ENCODE results near the gene WDR13. TPM values are rescaled to one million over a fixed set of nuclear protein-coding genes. Genes with fewer than 3 reads are reported as not detected.

WDR13 gene
- polyA plus RNA-seq, 1 donor (not counting 4 experiments of a cell fraction or from before 2014, with no cell fraction given): 32.8 TPM

DNA sequence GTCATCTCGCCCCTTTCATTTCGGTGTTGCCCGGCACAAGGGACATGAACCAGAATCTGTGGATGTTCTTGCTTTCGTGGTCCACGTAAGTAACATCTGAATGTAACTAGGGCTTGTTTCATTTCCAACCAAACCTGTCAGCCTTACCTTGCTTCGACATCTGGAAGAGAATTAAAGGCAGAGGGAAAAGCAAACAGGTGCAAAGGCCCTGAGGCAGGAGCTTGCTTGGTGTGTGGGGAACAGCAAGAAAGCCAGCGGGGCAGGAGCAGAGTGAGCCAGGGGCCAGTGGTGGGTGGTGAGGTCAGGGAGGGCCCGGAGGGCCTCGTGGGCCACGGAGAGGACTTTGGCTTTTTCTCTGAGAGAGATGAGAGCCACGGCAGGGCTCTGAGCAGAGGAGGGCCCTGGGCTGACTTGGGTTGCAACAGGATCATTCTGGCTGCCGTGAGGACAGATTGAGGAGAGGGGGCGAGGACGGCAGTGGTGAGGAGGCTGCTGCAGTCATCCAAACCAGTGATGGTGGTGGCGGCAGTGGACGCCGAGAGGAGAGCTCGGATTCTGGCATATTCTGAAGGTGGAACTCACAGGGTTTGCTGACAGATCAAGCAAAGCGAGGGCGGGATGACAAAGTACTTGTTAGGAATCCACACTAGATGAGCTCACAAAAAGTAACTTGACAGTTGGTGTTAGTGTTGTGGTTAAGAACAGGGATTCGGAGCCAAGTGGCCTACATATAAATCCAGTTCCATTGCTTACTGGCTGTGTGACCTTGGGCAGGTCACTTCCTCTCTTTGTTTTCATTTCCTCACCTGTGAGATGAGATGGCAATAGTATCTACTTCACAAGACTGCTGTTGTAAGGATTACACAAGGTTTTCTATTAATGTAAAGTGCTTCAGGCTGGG, 6.8 kb upstream of the WDR13 start:
- Histone ChIP-seq H2AFZ (ENCODE audit: control insufficient read depth, low read length) (no peak overlapping the region), H3K9me3 (ENCODE audit: control insufficient read depth, low read depth, low read length) (no peaks in the 10 kb centered on the region), H4K20me1 (ENCODE audit: control insufficient read depth, extremely low read depth, insufficient read depth, low read length) (no peaks in the 10 kb centered on the region), H3K4me2 (ENCODE audit: control insufficient read depth, extremely low read depth, insufficient read depth, low read depth, low read length) (no peak overlapping the region), H3K9ac (ENCODE audit: control insufficient read depth, extremely low read depth, insufficient read depth, low read length) (no peak overlapping the region), H3K4me3 (ENCODE audit: control insufficient read depth in 2 of 3, extremely low read depth in 1 of 3, insufficient read depth in 2 of 3, low read depth in 1 of 3, low read length in 3 of 3) (no peak overlapping the region), H3K36me3 (ENCODE audit: control insufficient read depth in 2 of 2, extremely low read depth in 1 of 2, insufficient read depth in 2 of 2, low read length in 2 of 2) (no peaks in the 10 kb centered on the region), H3K9me1 (ENCODE audit: control insufficient read depth, extremely low read depth, insufficient read depth, low read length) (no peaks in the 10 kb centered on the region), H3K79me2 (ENCODE audit: control insufficient read depth, insufficient read depth, low read length) (no peaks in the 10 kb centered on the region), H3K27me3 (ENCODE audit: control insufficient read depth, extremely low read depth, insufficient read depth, low read length) (no peaks in the 10 kb centered on the region), H3K27ac (ENCODE audit: control insufficient read depth, insufficient read depth, low read length) (peak overlapping the region; percentile 66), H3K4me1 (ENCODE audit: control insufficient read depth, extremely low read depth, insufficient read depth, low read length) (peaks cover 18% of the 10 kb centered on the region)
- TF ChIP-seq, protein P1, sequence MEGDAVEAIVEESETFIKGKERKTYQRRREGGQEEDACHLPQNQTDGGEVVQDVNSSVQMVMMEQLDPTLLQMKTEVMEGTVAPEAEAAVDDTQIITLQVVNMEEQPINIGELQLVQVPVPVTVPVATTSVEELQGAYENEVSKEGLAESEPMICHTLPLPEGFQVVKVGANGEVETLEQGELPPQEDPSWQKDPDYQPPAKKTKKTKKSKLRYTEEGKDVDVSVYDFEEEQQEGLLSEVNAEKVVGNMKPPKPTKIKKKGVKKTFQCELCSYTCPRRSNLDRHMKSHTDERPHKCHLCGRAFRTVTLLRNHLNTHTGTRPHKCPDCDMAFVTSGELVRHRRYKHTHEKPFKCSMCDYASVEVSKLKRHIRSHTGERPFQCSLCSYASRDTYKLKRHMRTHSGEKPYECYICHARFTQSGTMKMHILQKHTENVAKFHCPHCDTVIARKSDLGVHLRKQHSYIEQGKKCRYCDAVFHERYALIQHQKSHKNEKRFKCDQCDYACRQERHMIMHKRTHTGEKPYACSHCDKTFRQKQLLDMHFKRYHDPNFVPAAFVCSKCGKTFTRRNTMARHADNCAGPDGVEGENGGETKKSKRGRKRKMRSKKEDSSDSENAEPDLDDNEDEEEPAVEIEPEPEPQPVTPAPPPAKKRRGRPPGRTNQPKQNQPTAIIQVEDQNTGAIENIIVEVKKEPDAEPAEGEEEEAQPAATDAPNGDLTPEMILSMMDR (optimal IDR thresholded peaks at IDR 0.05 in 1 of 3, IDR thresholded peaks at IDR 0.05 in 1 of 3, conservative IDR thresholded peaks at IDR 0.05 in 1 of 3; ENCODE audit: extremely low read depth in 1 of 3, insufficient read depth in 2 of 3, low read length in 3 of 3): no peak
- TF ChIP-seq EZH2 (IDR thresholded peaks at IDR 0.05; ENCODE audit: low read length): no peak
- dilution Hi-C loops (cut with MboI; ENCODE audit: extremely low pct_ligation_motif_present, low sequenced_read_pairs): no loop called here
- DNase-seq (ENCODE audit: low read depth, low spot score) (no peak), FAIRE-seq (no peak)

GRCh38 chrX:48591255-48591791, 6.0 kb upstream of the WDR13 start:
- Histone ChIP-seq H3K27me3 (ENCODE audit: control insufficient read depth, extremely low read depth, insufficient read depth, low read length) (no peaks in the 10 kb centered on the region), H3K4me1 (ENCODE audit: control insufficient read depth, extremely low read depth, insufficient read depth, low read length) (peaks cover 18% of the 10 kb centered on the region), H3K9ac (ENCODE audit: control insufficient read depth, extremely low read depth, insufficient read depth, low read length) (peak overlapping the region; percentile 15), H2AFZ (ENCODE audit: control insufficient read depth, low read length) (peak overlapping the region; percentile 58), H4K20me1 (ENCODE audit: control insufficient read depth, extremely low read depth, insufficient read depth, low read length) (no peaks in the 10 kb centered on the region), H3K27ac (ENCODE audit: control insufficient read depth, insufficient read depth, low read length) (peak overlapping the region; percentile 66), H3K9me3 (ENCODE audit: control insufficient read depth, low read depth, low read length) (no peaks in the 10 kb centered on the region), H3K9me1 (ENCODE audit: control insufficient read depth, extremely low read depth, insufficient read depth, low read length) (no peaks in the 10 kb centered on the region), H3K4me2 (ENCODE audit: control insufficient read depth, extremely low read depth, insufficient read depth, low read depth, low read length) (peak overlapping the region; percentile 37), H3K79me2 (ENCODE audit: control insufficient read depth, insufficient read depth, low read length) (no peaks in the 10 kb centered on the region), H3K36me3 (ENCODE audit: control insufficient read depth in 2 of 2, extremely low read depth in 1 of 2, insufficient read depth in 2 of 2, low read length in 2 of 2) (no peaks in the 10 kb centered on the region), H3K4me3 (ENCODE audit: control insufficient read depth in 2 of 3, extremely low read depth in 1 of 3, insufficient read depth in 2 of 3, low read depth in 1 of 3, low read length in 3 of 3) (no peak overlapping the region)
- FAIRE-seq (no peak), DNase-seq (ENCODE audit: low read depth, low spot score) (no peak)
- TF ChIP-seq, protein P1 (optimal IDR thresholded peaks at IDR 0.05 in 1 of 3, IDR thresholded peaks at IDR 0.05 in 1 of 3, conservative IDR thresholded peaks at IDR 0.05 in 1 of 3; ENCODE audit: extremely low read depth in 1 of 3, insufficient read depth in 2 of 3, low read length in 3 of 3): peak; percentile 20 to 62 (median 46)
- no peak for TF ChIP-seq EZH2 (IDR thresholded peaks at IDR 0.05; ENCODE audit: low read length)
- dilution Hi-C loops (cut with MboI; ENCODE audit: extremely low pct_ligation_motif_present, low sequenced_read_pairs): no loop called here

All from keratinocyte (primary cell).